Prostate gland (tissue), 2 donors: ENCODE data around the gene TLCD4.

Experiments
- CTCF ChIP-seq, 4 experiments: fragments of 200-600 bp in 2 of 4; fragments of 450-650 bp in 2 of 4; sonication (generic) in 2 of 4; IDR thresholded peaks; 1 replicate in 3 of 4; 2 replicates in 1 of 4; pipeline ENCODE4 v1.5.1; 2016 to 2019; ENCODE audit warnings: antibody characterized with exemption in 4 of 4, mild to moderate bottlenecking in 2 of 4, moderate library complexity in 2 of 4
- POLR2A ChIP-seq: fragments of 450-650 bp; IDR thresholded peaks from one replicate; pipeline ENCODE4 v1.6.1; 2016; ENCODE audit warnings: antibody characterized with exemption, mild to moderate bottlenecking

GRCh38 chr1:95095833-95096217 is 21.3 kb upstream of the TLCD4 start:
- TF ChIP-seq POLR2A (no peak), CTCF (IDR thresholded peaks at IDR 0.05) (no peak)
